Stimulated activated CD8-positive, alpha-beta memory T cell treated with anti-CD3 and anti-CD28 coated beads, Interleukin-2, amount 100 ng/mL, for 1 hour (primary cell): ENCODE results near the gene DNAJC3.

Source experiments
- DNase-seq, 2 donors: peaks; one replicate each; pipeline ENCODE4 v3.0.0-alpha.2; 2020; ENCODE audit warnings: low read depth in 2 of 2

DNAJC3 gene

DNA sequence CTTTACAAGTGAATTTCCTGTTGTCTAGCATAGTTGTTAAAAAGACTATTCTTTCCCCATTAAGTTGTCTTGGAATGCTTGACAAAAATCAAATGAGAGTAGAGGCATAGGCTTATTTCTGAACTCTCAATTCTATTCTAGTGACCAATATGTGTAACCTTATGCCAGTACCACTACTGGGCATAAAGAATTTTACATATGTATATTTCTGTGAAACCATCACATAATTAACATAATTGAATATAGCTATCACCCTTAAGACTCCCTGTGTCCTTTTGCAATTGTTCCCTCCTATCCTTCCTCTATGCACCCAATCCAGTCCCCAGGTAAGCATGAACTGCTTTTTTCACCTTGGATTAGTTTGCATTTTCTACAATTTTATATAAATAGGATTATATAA, 165.0 kb downstream of the DNAJC3 start:
- no peak for DNase-seq

DNA sequence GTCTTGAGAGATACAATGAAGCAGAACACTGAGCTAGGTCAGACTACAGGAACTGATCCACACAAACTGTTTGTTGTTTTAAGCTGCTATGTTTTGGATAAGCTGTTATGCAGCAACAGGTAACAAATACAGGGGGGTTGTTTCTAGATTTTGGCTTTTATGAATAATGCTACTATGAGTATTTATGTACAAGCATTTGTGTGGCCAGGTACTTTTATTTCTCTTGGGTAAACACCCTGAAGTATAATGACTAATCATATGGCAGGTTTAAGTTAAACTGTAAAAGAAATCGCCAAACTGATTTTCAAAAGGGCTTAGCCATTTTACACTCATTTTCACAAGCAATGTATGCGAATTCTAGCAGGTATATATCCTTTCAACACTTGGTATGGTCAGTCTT, 166.0 kb downstream of the DNAJC3 start:
- no peak for DNase-seq
